ENCODE measurements around the gene TMPRSS2. TPM values are rescaled to one million over a fixed set of nuclear protein-coding genes. Genes with fewer than 3 reads are reported as not detected.

Gene TMPRSS2
- total and polyA plus RNA-seq, 9 of the 15 experiments (the other 6 are each of a cell fraction or from before 2014, with no cell fraction given) = 0.20 TPM; not detected in 8

GRCh38 chr21:41489329-41489728 lies 18.6 kb downstream of the TMPRSS2 start (continued):
- TF ChIP-seq, protein P1, sequence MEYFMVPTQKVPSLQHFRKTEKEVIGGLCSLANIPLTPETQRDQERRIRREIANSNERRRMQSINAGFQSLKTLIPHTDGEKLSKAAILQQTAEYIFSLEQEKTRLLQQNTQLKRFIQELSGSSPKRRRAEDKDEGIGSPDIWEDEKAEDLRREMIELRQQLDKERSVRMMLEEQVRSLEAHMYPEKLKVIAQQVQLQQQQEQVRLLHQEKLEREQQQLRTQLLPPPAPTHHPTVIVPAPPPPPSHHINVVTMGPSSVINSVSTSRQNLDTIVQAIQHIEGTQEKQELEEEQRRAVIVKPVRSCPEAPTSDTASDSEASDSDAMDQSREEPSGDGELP (CRISPR knock-in tag; IDR thresholded peaks at IDR 0.05; ENCODE audit: borderline replicate concordance) = no peak
- TF ChIP-seq, protein P2, sequence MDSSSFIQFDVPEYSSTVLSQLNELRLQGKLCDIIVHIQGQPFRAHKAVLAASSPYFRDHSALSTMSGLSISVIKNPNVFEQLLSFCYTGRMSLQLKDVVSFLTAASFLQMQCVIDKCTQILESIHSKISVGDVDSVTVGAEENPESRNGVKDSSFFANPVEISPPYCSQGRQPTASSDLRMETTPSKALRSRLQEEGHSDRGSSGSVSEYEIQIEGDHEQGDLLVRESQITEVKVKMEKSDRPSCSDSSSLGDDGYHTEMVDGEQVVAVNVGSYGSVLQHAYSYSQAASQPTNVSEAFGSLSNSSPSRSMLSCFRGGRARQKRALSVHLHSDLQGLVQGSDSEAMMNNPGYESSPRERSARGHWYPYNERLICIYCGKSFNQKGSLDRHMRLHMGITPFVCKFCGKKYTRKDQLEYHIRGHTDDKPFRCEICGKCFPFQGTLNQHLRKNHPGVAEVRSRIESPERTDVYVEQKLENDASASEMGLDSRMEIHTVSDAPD (CRISPR knock-in tag; IDR thresholded peaks at IDR 0.05) = no peak
- no peak for TF ChIP-seq HMGN3 (IDR thresholded peaks at IDR 0.05; ENCODE audit: borderline replicate concordance, extremely low read depth, insufficient read length, low read depth, low read length)
- TF ChIP-seq ZBTB49 (CRISPR knock-in tag; IDR thresholded peaks at IDR 0.05; ENCODE audit: borderline replicate concordance) = no peak
- TF ChIP-seq ZNF583 (CRISPR knock-in tag; IDR thresholded peaks at IDR 0.05) = no peak
- TF ChIP-seq ZNF175 (CRISPR knock-in tag; IDR thresholded peaks at IDR 0.05; ENCODE audit: low read depth) = no peak
- no peak for TF ChIP-seq U2AF2 (optimal IDR thresholded peaks at IDR 0.05; ENCODE audit: low read depth, low read length)
